SIG-M5 (cell line): ENCODE data around the gene EFCAB12.
"Not testable (repeated sequence)": the region's sequence is repeated elsewhere in the genome, so short reads cannot be mapped to it uniquely, and the experiment has no call there.

Source experiments
- DNase-seq: peaks from one replicate; lab custom pipeline; 2025; lab: John Stamatoyannopoulos, UW

EFCAB12 gene

DNA sequence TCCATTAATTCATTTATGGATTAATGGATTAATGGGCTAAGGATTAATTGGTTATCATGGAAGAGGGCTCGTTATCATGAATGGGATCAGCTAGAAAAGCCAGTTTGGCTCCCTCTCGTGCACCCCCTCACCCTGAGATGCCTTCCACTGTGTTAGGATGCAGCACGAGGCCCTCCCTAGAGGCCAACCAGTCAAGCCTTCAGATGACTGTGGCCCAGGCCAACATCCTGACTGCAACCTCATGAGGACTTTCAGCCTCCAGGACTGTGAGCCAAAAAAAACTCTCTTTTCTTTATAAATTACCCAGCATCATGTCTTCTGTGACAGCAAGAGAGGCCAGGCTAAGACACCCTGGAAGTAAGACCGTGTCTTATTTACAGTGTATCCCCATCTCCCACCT is 9.0 kb downstream of the EFCAB12 start:
- DNase-seq: no peak

DNA sequence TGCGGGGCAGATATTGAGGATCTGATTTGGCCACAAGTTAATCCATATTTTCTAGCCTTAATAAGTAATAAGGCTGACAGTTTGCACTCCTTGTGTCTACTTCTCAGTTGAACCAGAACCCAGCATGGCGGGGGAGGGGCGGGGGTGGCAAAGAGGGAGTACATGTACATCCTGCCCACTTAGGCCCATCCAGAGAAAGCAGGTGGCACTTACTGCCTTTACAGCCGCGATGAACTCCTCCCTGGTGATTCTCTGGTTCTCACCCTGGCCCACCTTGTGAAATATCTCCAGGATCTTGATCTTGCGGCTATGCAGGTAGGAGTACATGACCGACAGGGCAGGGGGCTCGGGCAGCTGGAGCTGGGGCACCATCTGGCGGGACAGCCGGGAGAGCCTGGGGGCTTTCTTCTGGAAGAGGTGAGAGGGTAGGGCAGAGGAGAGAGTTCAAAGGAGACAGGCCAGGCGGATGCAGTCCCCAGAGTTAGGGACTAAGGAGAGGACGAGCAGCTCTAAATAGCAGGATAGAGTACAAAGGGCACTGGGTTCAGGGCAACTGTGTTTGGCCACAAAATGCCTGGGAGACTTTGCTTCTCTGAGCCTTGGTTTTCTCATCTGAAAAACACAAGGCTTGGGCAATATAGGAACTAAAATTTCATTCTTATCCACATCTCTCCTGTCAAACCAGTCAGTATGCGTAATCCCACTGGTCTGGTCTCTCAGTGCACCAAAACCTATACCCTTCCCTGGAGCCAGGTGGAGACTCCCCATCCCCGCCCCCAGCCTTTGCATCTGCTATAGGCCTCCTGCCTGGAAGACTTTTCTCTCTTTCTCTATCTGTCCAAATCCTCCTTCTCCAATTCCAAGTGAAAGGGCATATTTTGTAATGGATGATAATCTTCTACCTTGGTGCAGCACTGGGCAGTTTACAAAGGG is 10.1 kb downstream of the EFCAB12 start:
- no peak for DNase-seq

DNA sequence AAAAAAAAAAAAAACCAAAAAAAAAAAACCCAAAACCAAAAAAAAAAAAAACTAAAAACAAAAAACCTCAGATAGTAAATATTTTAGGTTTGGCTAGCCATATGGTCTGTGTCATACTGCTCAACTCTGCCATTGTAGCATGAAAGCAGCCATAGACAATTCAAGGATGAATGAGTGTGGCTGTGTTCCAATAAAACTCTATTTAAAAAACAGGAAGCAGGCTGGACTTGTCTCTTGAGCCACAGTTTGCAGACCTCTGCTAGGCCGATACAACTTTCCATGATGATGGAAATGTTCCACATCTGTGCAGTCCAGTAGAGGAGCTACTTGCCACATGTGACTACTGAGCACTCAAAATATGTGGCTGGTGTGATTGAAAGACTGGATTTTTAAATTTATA is 11.1 kb downstream of the EFCAB12 start:
- DNase-seq: no peak

DNA sequence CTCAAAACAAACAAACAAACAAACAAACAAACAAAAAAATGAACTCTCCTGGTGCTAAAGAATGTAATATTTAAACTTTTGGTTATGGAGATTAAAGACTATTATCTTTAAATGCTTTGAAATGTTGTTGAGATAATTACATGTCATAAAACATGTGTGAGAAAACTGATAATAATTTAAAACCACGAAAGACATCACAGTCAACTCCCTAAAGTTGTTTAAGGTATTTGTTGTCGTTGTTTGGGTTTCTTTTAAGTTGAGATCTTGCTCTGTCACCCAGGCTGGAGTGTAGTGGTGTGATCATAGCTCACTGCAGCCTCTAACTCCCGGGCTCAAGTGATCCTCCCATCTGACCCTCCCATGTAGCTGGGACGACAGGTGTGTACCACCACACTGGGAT is 12.0 kb downstream of the EFCAB12 start:
- DNase-seq: no peak

DNA sequence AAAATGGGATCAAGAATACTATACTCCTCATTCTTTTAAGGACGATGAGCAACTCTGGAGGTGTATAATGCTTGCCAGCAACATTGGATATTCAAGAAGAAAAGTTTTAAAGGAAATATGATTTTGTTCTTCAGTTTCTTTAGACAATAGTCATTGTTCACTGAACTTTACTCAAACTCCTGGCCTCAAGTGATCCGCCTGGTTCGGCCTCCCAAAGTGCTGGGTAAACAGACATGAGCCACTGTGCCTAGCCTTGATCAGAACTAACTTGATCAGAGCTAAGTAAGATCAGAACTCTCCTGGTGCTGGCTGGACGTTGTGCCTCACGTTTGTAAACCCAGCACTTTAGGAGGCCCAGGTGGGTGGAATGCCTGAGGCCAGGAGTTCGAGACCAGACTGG is 12.6 kb downstream of the EFCAB12 start:
- DNase-seq: no peak

DNA sequence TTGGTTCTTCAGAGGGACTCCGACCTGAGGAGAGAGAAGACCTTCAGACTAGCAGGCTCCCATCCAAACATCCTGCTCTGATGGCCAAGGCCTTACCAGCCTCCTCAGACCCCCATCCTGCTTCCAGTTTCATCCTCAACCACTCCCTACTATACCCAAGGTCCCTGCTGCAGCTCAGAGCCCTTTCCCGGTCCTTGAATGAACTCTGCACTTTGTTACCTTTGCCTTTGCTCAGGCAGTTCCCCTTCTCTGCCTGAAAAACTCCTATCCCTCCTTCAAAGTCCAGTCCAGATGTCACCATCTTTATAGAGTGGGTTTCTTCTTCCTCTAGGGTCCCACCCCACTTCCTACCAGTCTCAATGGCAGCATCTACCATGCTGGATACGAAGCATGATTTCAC is 13.1 kb downstream of the EFCAB12 start:
- no peak for DNase-seq

DNA sequence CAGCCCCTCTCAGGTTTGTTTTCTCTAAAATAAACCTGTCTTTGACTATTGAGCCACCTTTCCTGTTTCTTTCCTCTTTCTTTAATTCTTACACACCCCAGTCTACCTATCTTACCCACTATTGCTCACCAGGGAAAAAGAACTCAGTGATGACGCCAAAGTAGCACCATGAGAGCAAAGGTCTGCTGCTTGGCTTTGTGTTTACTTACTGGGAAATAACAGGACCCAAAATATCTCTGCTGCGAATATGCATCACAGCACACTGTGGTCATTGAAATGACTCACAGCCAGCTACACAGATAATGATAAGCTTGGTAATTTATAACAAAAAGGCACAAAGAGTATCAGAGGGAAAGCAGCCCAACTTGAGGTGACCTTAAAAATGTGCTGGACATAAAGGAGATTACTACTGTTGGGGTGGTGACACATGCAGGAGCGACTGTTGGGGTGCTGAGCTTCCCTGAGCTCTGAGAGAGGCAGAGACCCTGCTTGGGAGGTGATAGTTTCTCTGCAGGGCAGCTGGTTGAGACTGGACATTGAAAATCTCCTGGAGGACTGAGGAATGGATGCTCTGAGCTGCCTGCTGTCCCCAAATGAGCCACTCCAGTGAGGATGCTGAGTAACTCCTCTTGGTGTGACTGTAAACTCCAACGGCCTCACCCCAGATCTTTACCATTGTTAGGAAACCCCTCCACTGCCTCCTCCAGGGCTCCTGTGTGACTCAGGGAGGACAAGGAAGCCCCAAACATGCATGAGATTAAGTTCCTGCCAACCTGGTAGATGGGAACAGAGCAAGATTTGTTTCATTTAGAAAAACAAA is 14.5 kb downstream of the EFCAB12 start:
- no peak for DNase-seq

DNA sequence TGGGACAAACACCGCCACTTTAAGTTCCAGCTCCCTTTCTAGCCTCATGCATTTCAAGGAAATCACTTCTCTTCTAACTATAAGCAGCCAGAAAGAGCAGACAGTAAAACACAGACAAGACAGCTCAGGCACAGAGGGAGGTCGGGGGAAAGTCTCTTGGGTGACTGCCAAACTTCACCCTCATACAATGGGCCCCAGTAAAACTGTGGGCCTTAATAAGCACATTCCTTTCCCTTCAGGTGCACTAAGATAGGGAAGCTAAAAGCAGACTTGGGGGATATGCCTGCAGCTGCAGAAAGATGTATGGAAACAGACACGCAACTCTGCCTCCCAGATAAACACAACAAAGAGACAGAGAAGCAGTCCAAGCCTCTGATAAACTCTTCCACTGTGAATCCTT is 15.2 kb downstream of the EFCAB12 start:
- DNase-seq: not testable (repeated sequence)

DNA sequence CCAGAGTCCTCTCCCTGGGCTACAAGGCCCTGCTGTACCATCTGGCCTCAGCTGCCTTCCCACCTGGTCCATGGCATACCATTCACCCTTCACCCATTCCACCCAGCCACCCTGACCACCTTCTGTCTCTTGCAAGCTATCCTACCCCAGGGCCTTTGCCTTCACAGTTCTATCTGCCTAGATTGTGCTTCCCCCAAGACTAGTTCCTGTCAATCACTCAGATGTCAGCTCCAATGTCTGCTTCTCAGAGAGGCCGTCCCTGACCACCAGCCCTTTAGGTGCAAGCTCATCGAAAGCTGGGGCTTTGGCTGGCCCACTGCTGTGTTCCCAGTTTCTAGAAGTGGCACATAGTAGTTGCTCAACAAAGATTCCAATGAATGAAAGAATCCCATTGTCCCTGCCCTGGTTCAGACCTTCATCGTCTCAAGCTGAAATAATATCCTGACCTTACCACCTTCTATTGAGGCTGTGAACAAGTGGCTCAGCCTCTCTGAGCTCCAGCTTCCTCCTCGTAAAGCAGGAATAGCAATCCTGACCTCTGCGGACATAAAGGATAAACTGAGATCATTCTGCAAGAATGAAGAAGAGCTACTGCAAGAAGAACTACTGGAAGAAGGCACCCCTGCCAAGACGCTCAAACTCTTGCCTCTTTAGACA is 15.8 kb downstream of the EFCAB12 start:
- no peak for DNase-seq

DNA sequence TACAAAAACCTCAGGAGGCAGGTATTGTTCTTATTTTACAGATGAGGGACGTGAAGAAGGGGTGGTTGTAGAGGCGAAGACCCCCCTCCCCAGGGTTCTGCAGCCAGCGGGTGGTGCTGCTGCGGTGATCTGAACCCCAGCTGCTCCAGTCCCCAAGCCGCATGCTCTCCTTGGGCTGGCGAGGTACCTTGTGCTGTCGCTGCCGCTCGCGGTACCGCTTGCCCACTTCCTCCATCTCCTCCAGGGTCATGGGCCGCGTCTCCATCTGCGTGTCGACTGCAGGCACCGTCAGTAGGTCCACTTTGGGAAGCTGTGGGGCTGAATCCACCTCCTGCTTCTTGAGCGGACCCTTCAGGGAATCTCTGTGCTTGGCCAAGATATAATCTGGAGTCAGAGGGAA is 17.5 kb downstream of the EFCAB12 start:
- DNase-seq: no peak

DNA sequence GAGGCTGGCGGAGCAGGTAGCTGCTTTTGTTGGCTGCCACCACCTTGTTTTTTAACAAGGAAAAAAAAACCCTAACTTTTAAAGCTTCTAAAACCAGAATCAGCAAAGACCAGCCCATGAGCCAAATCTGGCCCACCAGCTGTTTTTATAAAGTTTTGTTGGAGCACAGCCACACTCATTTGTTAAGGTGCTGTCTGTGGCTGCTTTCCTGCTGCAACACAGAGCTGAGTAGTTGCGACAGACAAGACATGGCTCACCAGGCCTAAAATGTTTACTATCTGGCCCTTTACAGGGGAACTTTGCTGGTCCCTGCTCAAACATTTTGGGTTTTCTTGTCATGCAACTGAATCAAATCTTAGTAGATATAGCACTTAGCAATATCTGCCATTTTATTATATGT is 18.9 kb downstream of the EFCAB12 start:
- DNase-seq: no peak

DNA sequence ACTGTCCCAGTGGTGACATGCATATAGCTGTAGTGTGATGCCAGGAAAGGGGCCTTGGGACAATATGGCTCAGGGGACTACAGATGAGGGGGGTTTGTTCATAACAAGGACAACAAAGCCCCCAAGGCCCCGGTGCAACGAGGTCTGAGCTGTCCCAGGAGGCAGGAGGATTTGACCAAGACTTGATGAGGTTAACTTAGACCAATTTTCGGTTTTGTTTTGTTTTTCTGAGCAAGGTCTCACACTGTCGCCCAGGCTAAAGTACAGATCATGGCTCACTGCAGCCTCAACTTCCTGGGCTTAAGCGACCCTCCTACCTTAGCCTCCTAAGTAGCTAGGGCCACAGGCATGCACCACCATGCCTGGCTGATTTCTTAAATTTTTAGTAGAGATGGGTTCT is 23.8 kb downstream of the EFCAB12 start:
- DNase-seq: no peak

DNA sequence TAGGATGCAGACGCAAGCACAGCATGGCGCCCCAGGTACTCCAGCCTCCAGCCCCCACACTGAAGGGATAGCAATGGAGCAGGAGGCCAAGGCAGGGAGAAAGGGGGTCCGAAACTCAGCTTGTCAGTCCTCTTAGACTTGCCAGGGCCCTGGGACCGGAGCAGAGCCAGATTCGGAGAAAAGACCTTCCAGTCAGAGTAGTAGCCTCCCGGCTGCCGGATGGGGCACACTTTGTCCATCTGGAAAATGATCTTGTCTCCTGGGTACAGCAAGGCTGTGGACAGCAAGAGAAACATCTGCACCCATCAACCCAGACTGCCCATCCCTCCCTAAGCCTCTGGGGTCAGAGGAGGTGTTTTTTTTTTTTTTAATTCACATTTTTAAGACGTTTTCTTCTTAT is 24.3 kb downstream of the EFCAB12 start:
- DNase-seq: no peak

DNA sequence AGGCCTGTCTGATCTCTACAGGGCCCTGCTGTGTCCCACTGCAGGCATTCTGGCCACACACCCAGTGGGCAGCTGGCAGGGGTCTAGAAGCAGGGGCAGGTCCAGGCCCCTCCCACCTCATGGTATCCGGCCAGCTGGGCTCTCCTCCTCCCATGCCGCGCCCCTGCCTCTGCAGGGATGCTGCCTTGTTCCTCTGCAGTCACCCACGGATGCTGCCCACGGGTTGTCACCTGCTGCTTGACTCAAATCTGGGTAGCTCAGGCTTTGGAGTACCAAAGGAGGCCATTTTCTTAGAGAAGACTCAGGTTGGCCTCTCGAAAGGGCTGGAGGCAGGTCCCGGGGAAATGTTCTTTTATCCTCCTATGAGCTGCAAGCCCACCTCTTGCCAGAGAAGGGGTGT is 25.0 kb downstream of the EFCAB12 start:
- DNase-seq: no peak

DNA sequence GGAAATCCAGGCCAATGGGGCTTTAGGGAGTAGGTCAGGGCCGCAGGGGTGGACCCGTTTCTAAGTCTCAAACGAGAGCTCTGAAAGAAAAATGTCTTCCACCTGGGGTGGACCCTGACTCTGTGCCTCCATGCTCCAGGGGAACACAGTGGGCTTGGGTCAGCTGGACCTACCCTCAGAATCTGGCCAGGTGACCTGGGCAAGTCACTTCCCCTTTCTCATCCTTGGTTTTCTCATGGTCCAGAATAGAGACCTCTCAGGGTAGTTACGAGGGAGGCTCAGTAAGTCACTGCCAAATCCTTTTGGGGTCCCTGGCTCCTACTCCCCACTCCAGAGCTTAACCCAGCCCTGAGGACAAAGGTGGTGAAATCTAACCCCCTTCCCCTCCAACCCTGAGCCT is 25.8 kb downstream of the EFCAB12 start:
- no peak for DNase-seq

DNA sequence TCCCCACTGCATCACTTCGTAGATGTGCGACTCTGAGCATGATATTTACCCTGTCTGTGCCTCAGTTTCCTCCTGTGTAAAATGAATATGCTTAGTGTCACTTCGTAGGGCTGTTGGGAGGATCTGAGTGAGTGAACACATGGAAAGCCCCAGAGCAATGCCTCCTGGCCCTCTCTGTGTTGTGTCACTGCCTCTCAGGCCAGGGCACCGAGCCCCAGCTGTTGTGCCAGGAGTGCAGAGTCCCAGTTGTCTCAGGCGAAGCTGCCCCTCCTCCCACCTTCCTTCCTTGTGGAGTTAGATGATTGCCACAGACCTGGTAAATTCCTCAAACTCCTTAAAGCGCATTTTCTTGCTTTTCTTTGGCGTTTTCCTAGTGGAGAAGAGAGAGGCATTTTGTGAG is 26.2 kb downstream of the EFCAB12 start:
- no peak for DNase-seq

DNA sequence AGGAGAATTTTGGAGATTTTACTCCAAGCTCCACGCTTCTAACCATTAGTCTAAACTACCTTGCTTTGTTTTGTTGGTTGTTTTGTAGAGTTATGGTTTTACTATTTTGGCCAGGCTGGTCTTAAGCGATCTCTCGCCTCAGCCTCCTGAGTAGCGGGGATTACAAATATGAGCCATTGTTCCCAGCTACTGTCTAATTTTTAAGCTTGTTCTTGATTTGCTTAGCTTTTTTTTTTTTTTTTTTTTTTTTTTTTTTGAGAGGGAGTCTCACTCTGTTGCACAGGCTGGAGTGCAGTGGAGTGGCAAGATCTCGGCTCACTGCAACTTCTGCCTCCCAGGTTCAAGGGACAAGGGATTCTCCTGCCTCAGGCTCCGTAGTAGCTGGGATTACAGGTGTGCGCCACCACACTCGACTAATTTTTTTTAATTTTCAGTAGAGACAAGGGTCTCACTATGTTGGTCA is 28.5 kb downstream of the EFCAB12 start:
- no peak for DNase-seq

DNA sequence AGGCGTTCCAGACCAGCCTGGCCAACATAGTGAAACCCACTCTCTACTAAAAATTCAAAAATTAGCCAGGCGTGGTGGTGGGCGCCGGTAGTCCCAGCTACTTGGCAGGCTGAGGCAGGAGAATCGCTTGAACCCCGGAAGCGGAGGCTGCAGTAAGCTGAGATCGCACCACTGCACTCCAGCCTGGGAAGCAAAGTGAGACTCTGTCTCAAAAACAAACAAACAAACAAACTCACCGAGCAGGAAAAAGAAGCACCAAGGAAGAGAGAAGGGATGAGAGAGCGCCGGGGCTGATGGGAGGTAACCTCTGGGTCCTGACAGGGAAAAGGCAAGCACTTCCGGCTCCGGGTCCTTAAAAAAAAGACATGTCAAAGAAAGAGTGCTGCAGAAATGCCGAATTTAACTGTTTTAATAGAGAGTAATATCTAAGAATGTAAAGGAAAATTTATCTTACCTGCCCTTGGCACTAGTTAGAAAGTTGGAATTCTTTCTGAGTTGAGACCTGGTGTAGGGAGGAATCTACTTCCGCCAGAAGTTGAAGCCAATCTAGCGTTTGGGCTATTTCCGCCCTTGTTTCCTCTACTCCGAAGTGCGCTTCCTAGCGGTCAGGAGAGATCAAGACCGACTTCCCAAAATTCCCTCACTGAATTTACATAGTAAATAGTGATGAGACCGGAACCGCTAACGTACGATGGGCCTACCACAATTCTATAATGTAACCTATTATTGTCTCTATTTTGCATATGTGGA is 29.1 kb downstream of the EFCAB12 start:
- DNase-seq: peak; percentile 74

DNA sequence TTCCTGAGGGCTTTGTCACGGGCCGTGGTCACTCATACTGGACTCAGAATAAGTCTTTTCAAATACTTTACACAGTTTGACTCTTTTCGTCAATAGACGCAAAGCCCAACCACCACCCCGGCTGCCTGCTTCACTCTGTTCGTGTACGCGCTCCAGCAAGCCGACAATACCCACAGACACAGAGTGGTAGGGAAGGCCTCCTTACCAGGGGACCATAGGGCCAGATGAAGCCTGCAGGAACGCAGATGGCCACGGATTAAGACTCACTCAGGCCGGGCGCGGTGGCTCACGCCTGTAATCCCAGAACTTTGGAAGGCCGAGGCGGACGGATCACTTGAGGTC is 29.7 kb downstream of the EFCAB12 start:
- no peak for DNase-seq

DNA sequence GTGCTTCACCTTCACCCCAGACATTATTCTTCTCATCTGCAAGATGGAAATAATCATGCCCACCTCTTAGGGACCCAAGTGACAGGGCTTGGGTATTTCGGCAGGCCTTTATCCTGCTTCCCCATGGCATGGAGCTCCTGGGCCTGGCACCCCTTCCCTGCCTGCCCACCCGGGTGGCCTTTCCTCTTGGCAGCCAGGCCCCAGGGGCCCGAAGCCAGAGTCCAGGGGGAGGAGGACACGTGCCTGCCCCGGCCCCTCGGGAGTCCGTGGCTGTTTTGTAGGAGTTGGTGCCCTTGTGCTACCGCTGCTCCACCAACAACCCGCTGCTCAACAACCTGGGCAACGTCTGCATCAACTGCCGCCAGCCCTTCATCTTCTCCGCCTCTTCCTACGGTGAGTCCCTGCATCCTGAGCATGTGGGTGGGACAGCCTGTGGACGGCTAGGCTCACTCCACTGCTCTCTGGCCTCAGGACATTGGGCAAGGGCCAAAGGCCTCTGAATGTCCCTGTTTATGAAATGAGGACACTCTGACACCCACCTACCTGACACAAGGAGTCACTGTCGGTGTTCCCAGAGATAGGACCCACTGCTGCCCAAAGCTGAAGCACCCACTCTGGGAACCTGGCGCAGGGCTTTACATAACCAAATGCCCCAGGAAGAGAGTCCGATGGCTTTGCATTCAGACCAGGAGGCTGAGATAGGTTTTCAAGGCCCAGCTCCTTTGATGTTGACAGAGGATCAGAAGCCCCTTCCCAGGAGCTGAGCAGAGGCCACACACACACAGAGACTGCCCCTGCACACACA is 34.5 kb downstream of the EFCAB12 start:
- DNase-seq: not testable (repeated sequence)

DNA sequence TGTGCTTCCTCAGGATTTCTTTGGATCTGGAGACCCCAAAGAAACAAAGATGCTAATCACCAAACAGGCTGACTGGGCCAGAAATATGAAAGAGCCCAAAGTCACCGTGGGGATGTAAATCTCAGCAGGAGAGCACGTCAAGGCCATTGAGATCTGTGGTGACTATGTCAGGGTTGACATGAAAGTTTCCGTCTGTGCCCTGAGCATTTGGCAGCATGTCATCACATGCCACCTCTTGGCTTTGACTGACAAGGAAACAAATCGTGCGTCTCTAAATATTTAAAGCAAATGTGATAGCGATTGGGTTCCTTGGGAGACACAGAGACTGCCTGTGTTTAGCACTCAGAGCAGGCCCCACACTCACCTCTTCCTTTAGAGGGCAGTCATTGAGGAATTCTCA is 35.2 kb downstream of the EFCAB12 start:
- no peak for DNase-seq
